K562 (cell line): ENCODE measurements around the gene EXOSC6. TPM values are rescaled to one million over a fixed set of nuclear protein-coding genes. Genes with fewer than 3 reads are reported as not detected.
A peak's percentile ranks its signal among the peaks of the same experiment; 100 is the strongest.

ENCODE experiments used
- ARID3B ChIP-seq: fragments of 250-450 bp; sonication (Bioruptor Pico); IDR thresholded peaks from 2 replicates; pipeline ENCODE4 v1.4.0; 2020; ENCODE audit warnings: borderline replicate concordance
- CREB1 ChIP-seq, 2 experiments: sonication (generic) in 1 of 2; formaldehyde crosslinking in 1 of 2; IDR thresholded peaks; 2 replicates each; pipeline versions ENCODE4 v1.6.1 to v1.8.0; 2012 to 2022; ENCODE audit warnings: inconsistent platforms in 1 of 2, mild to moderate bottlenecking in 1 of 2, missing genetic modification reagents in 1 of 2, moderate library complexity in 1 of 2
- CUX1 ChIP-seq: fragments of 200-800 bp; sonication (Bioruptor generic); IDR thresholded peaks from 2 replicates; pipeline ENCODE4 v1.6.1; 2016; ENCODE audit warnings: missing genetic modification characterization, missing compliant biosample characterization
- EP300 ChIP-seq: IDR thresholded peaks from 2 replicates; pipeline ENCODE4 v1.6.1; 2012; ENCODE audit warnings: low read length, improper control_type of control experiment
- ESRRB ChIP-seq: fragments of 250-450 bp; sonication (Bioruptor Pico); IDR thresholded peaks from 2 replicates; pipeline ENCODE4 v1.5.0; 2020; ENCODE audit warnings: mild to moderate bottlenecking, moderate library complexity, borderline replicate concordance
- FIP1L1 ChIP-seq: fragments of 200-400 bp; formaldehyde crosslinking; IDR thresholded peaks from 2 replicates; pipeline ENCODE4 v1.6.1; 2018; ENCODE audit warnings: mild to moderate bottlenecking, low read depth, low read length; ENCODE audit not compliant: poor library complexity, severe bottlenecking
- HNRNPL ChIP-seq: fragments of 200-400 bp; formaldehyde crosslinking; IDR thresholded peaks from 2 replicates; pipeline ENCODE4 v1.6.1; 2017; ENCODE audit warnings: low read depth, mild to moderate bottlenecking, low read length
- KHSRP ChIP-seq: fragments of 450-650 bp; IDR thresholded peaks from 2 replicates; pipeline ENCODE4 v1.6.1; 2017
- KLF16 ChIP-seq: IDR thresholded peaks from 2 replicates; pipeline ENCODE4 v1.6.1; 2016; ENCODE audit warnings: antibody characterized with exemption
- PKNOX1 ChIP-seq: fragments of 450-650 bp; IDR thresholded peaks from 2 replicates; pipeline ENCODE4 v1.6.1; 2016
- POLR2A ChIP-seq: fragments of 450-650 bp; conservative IDR thresholded peaks from 2 replicates; pipeline ENCODE4 v1.6.1; 2016
- PTBP1 ChIP-seq: fragments of 200-400 bp; formaldehyde crosslinking; IDR thresholded peaks from 2 replicates; pipeline ENCODE4 v1.6.1; 2017; ENCODE audit warnings: low read depth, low read length
- SMARCE1 ChIP-seq: fragments of 450-650 bp; IDR thresholded peaks from 2 replicates; pipeline ENCODE4 v1.7.1; 2016; ENCODE audit warnings: mild to moderate bottlenecking
- SOX6 ChIP-seq: fragments of 450-650 bp; IDR thresholded peaks from 2 replicates; pipeline ENCODE4 v1.6.1; 2014; ENCODE audit warnings: mild to moderate bottlenecking
- SP2 ChIP-seq: IDR thresholded peaks from 2 replicates; pipeline ENCODE4 v1.6.1; 2011; ENCODE audit warnings: mild to moderate bottlenecking, low read depth, low read length, moderate library complexity; ENCODE audit not compliant: poor library complexity, severe bottlenecking; ENCODE audit errors: extremely low read depth
- SREBF1 ChIP-seq: fragments of 150-350 bp; IDR thresholded peaks from 2 replicates; pipeline ENCODE4 v1.6.1; 2014; ENCODE audit warnings: antibody characterized with exemption, low read depth, low read length, borderline replicate concordance
- TBP ChIP-seq: optimal IDR thresholded peaks from 2 replicates; pipeline ENCODE3; 2011; ENCODE audit warnings: low read depth, low read length, improper control_type of control experiment
- WHSC1 ChIP-seq: IDR thresholded peaks from one replicate; pipeline ENCODE4 v1.6.1; 2012; ENCODE audit warnings: low read length, control low read depth, inconsistent platforms
- YBX1 ChIP-seq: fragments of 450-650 bp; IDR thresholded peaks from 2 replicates; pipeline ENCODE4 v1.7.1; 2016; ENCODE audit warnings: mild to moderate bottlenecking
- ZC3H8 ChIP-seq: fragments of 450-650 bp; IDR thresholded peaks from 2 replicates; pipeline ENCODE4 v1.6.1; 2017
- ZNF696 ChIP-seq: fragments of 250-450 bp; sonication (Bioruptor Pico); conservative IDR thresholded peaks from 2 replicates; pipeline ENCODE4 v1.4.0; 2020; ENCODE audit warnings: mild to moderate bottlenecking, moderate library complexity
- polyA plus RNA-seq, 8 experiments: library from polyadenylated mRNA; depleted of rRNA in 4 of 8; stranded (reverse) in 5 of 8; unstranded in 3 of 8; fragments of >200 nt; fragmentation: Nextera tagmentation in 2 of 8; fragmentation: Illumina TruSeq in 1 of 8; extraction: Ambion mirVana in 2 of 8; extraction: Trizol in 1 of 8; gene quantifications; 2 replicates each; pipeline versions ENCODE4 v1.2.1 to v1.2.3, GENCODE V29; 2011 to 2014; ENCODE audit warnings: inconsistent platforms in 1 of 8, missing spikeins in 1 of 8
- total RNA-seq, 7 experiments: library from RNA; depleted of rRNA in 6 of 7; stranded (reverse); fragments of >200 nt in 6 of 7; fragmentation: Illumina TruSeq in 2 of 7; extraction: Trizol in 2 of 7; gene quantifications; 2 replicates each; pipeline versions ENCODE4 v1.2.1 to v1.2.3, GENCODE V29; 2011 to 2021; ENCODE audit warnings: low replicate concordance in 1 of 7

EXOSC6 gene
- total and polyA plus RNA-seq, 9 of the 15 experiments (the other 6 are each of a cell fraction or from before 2014, with no cell fraction given): 9.2 to 29.0 (median 15.6) TPM

GRCh38 chr16:70289229-70290094 lies 37.7 kb upstream of the EXOSC6 start, which contains the start of gene AARS1 (continued):
- peak; percentile 89 for TF ChIP-seq SP2
- TF ChIP-seq PKNOX1: peak; percentile 100
- no peak for TF ChIP-seq ARID3B
- peak; percentile 65 for TF ChIP-seq SOX6
- TF ChIP-seq KLF16: no peak
- no peak for TF ChIP-seq CUX1
- TF ChIP-seq SMARCE1: no peak
- 0 out of 2 replicates have a peak, but pooled peaks have one; percentile 32 for TF ChIP-seq KHSRP
- peak; percentile 80 for TF ChIP-seq CREB1 (IDR thresholded peaks at IDR 0.05)
- TF ChIP-seq CREB1 (CRISPR knock-in tag; IDR thresholded peaks at IDR 0.05): peak; percentile 80
- TF ChIP-seq TBP: peak; percentile 96
- TF ChIP-seq HNRNPL: no peak
- TF ChIP-seq ZNF696: no peak
- TF ChIP-seq ESRRB (CRISPR knock-in tag): no peak
- TF ChIP-seq PTBP1: no peak
- TF ChIP-seq POLR2A: peak; percentile 99
- no peak for TF ChIP-seq ZC3H8
- 0 out of 2 replicates have a peak, but pooled peaks have one; percentile 21 for TF ChIP-seq SREBF1
- TF ChIP-seq WHSC1: no peak
- peak; percentile 85 for TF ChIP-seq EP300
- peak; percentile 82 for TF ChIP-seq FIP1L1
- no peak for TF ChIP-seq YBX1
